GM23338 (cell line): ENCODE data around the gene TAS2R1. TPM values are rescaled to one million over a fixed set of nuclear protein-coding genes. Genes with fewer than 3 reads are reported as not detected.

Experiments
- ATAC-seq: fragments of 200-7000 bp; cut with Tn5 transposase; 3 replicates; pipeline ENCODE4 v1.9.1; 2020
- DNase-seq: peaks from one replicate; pipeline ENCODE4 v3.0.0-alpha.2; 2015; ENCODE audit warnings: low spot score
- H2AFZ ChIP-seq: fragments of 200-600 bp; sonication (generic); 2 replicates; pipeline ENCODE4 v1.8.0; 2016; ENCODE audit warnings: antibody characterized with exemption, mild to moderate bottlenecking, moderate library complexity
- H3F3A ChIP-seq: fragments of 200-600 bp; sonication (generic); replicated peaks from 2 replicates; pipeline ENCODE4 v1.8.0; 2017; ENCODE audit warnings: antibody characterized with exemption, mixed run types, low read depth
- H3K27ac ChIP-seq: fragments of 200-600 bp; sonication (generic); 2 replicates; pipeline ENCODE4 v1.6.1; 2016; ENCODE audit warnings: low read depth
- H3K27me3 ChIP-seq: fragments of 200-600 bp; sonication (generic); 2 replicates; pipeline ENCODE4 v1.8.0; 2016; ENCODE audit warnings: mild to moderate bottlenecking, mixed run types, moderate library complexity; ENCODE audit not compliant: insufficient read depth
- H3K36me3 ChIP-seq: fragments of 200-600 bp; sonication (generic); 2 replicates; pipeline ENCODE4 v1.8.0; 2016; ENCODE audit warnings: mild to moderate bottlenecking; ENCODE audit not compliant: insufficient read depth
- H3K4me1 ChIP-seq: fragments of 200-600 bp; sonication (generic); 2 replicates; pipeline ENCODE4 v1.8.0; 2016; ENCODE audit warnings: mild to moderate bottlenecking, moderate library complexity; ENCODE audit not compliant: insufficient read depth
- H3K4me2 ChIP-seq: fragments of 200-600 bp; sonication (generic); 2 replicates; pipeline ENCODE4 v1.7.1; 2017; ENCODE audit warnings: mixed run types
- H3K4me3 ChIP-seq: fragments of 200-600 bp; sonication (generic); 2 replicates; pipeline ENCODE4 v1.6.1; 2016; ENCODE audit warnings: mixed run types
- H3K79me2 ChIP-seq: fragments of 200-600 bp; sonication (generic); replicated peaks from 2 replicates; pipeline ENCODE4 v1.8.0; 2017; ENCODE audit warnings: mild to moderate bottlenecking; ENCODE audit not compliant: insufficient read depth
- H3K9me2 ChIP-seq: fragments of 200-600 bp; sonication (generic); 2 replicates; pipeline ENCODE4 v1.8.0; 2017; ENCODE audit not compliant: insufficient read depth
- H4K20me1 ChIP-seq: fragments of 200-600 bp; sonication (generic); replicated peaks from 2 replicates; pipeline ENCODE4 v1.8.0; 2017; ENCODE audit warnings: mild to moderate bottlenecking; ENCODE audit not compliant: insufficient read depth
- H3K27ac Mint-ChIP-seq: 2 replicates; pipeline ENCODE4 v1.8.0; 2020; ENCODE audit warnings: inconsistent platforms, mild to moderate bottlenecking, moderate library complexity, mixed read lengths
- H3K27me3 Mint-ChIP-seq: 3 replicates; pipeline ENCODE4 v1.8.0; 2022; ENCODE audit warnings: low read depth, mild to moderate bottlenecking, moderate library complexity, mixed read lengths, inconsistent platforms; ENCODE audit not compliant: insufficient read depth, poor library complexity
- H3K36me3 Mint-ChIP-seq: 3 replicates; pipeline ENCODE4 v1.8.0; 2021; ENCODE audit warnings: low read depth, mild to moderate bottlenecking, inconsistent platforms, moderate library complexity, mixed read lengths
- H3K4me1 Mint-ChIP-seq: 3 replicates; pipeline ENCODE4 v1.8.0; 2020; ENCODE audit warnings: mild to moderate bottlenecking, inconsistent platforms, mixed read lengths
- H3K4me3 Mint-ChIP-seq: 3 replicates; pipeline ENCODE4 v1.8.0; 2021; ENCODE audit warnings: moderate library complexity, mild to moderate bottlenecking, inconsistent platforms, mixed read lengths
- H3K9me3 Mint-ChIP-seq: 3 replicates; pipeline ENCODE4 v1.8.0; 2020; ENCODE audit warnings: moderate library complexity, mild to moderate bottlenecking, inconsistent platforms, mixed read lengths
- EZH2phosphoT487 ChIP-seq: fragments of 200-600 bp; sonication (generic); IDR thresholded peaks from one replicate; pipeline ENCODE4 v1.8.1; 2018; ENCODE audit warnings: antibody characterized with exemption; ENCODE audit not compliant: unreplicated experiment
- JUNB ChIP-seq: IDR thresholded peaks from one replicate; pipeline ENCODE4 v1.6.1; 2016; ENCODE audit warnings: antibody characterized with exemption; ENCODE audit not compliant: unreplicated experiment
- NANOG ChIP-seq: IDR thresholded peaks from 2 replicates; pipeline ENCODE4 v1.6.1; 2016; ENCODE audit warnings: antibody characterized with exemption, borderline replicate concordance
- POLR2AphosphoS5 ChIP-seq: IDR thresholded peaks from 2 replicates; pipeline ENCODE4 v1.6.1; 2016; ENCODE audit warnings: antibody characterized with exemption, low read depth
- REST ChIP-seq: IDR thresholded peaks from one replicate; pipeline ENCODE4 v1.6.1; 2018; ENCODE audit warnings: antibody characterized with exemption; ENCODE audit not compliant: unreplicated experiment
- STAT1 ChIP-seq: IDR thresholded peaks from one replicate; pipeline ENCODE4 v1.6.1; 2016; ENCODE audit warnings: antibody characterized with exemption; ENCODE audit not compliant: unreplicated experiment
- ZNF114 ChIP-seq: fragments of 250-450 bp; sonication (Bioruptor Pico); IDR thresholded peaks from 2 replicates; pipeline ENCODE4 v1.5.0; 2020; ENCODE audit warnings: mild to moderate bottlenecking, moderate library complexity
- polyA plus RNA-seq: library from polyadenylated mRNA; unstranded; fragments of >200 nt; fragmentation: Nextera tagmentation; extraction: Ambion mirVana; gene quantifications from 2 replicates; pipeline ENCODE4 v1.2.1, GENCODE V29; 2016
- total RNA-seq: library from RNA; depleted of rRNA; stranded (reverse); fragments of >200 nt; shearing (Covaris generic); gene quantifications from 2 replicates; pipeline ENCODE4 v1.2.3, GENCODE V29; 2014
- TF ChIP-seq, protein P1 (sequence below), 2 experiments: fragments of 200-600 bp in 1 of 2; sonication (generic) in 1 of 2; conservative IDR thresholded peaks; 2 replicates each; pipeline versions ENCODE4 v1.5.1 to v1.6.1; 2016 to 2017; ENCODE audit warnings: antibody characterized with exemption in 2 of 2, low read depth in 2 of 2, mild to moderate bottlenecking in 2 of 2, moderate library complexity in 1 of 2

The TAS2R1 gene
- total and polyA plus RNA-seq, 2 experiments from 2014 or later: 0.19 TPM; not detected in 1

DNA sequence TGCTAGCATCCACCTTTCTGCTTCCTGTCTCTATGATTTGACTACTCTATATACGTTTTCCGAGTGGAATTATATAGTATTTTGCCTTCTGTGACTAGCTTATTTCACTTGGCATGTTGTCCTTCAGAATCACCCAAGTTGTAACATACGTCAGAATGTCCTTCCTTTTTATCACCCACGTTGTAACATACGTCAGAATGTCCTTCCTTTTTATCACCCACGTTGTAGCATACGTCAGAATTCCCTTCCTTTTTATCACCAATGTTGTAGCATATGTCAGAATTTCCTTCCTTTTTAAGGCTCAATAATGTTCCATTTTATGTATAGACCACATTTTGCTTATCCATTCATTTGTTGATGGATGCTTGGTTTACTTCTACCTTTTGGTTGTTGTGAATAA lies 22.9 kb upstream of the TAS2R1 start:
- H3K4me3 ChIP-seq: no peak overlapping the region
- Mint-ChIP-seq H3K9me3 (no peaks in the 10 kb centered on the region), H3K27me3 (no peaks in the 10 kb centered on the region), H3K36me3 (no peaks in the 10 kb centered on the region), H3K4me1 (no peaks in the 10 kb centered on the region), H3K27ac (no peak overlapping the region), H3K4me3 (no peak overlapping the region)
- H2AFZ ChIP-seq: no peak overlapping the region
- no peak overlapping the region for H3K4me2 ChIP-seq
- no peaks in the 10 kb centered on the region for H3F3A ChIP-seq
- H3K4me1 ChIP-seq: no peaks in the 10 kb centered on the region
- H3K9me2 ChIP-seq: 0 out of 2 replicates have a peak, but pooled peaks cover 5% of the 10 kb centered on the region
- H4K20me1 ChIP-seq: no peaks in the 10 kb centered on the region
- TF ChIP-seq, protein P1, sequence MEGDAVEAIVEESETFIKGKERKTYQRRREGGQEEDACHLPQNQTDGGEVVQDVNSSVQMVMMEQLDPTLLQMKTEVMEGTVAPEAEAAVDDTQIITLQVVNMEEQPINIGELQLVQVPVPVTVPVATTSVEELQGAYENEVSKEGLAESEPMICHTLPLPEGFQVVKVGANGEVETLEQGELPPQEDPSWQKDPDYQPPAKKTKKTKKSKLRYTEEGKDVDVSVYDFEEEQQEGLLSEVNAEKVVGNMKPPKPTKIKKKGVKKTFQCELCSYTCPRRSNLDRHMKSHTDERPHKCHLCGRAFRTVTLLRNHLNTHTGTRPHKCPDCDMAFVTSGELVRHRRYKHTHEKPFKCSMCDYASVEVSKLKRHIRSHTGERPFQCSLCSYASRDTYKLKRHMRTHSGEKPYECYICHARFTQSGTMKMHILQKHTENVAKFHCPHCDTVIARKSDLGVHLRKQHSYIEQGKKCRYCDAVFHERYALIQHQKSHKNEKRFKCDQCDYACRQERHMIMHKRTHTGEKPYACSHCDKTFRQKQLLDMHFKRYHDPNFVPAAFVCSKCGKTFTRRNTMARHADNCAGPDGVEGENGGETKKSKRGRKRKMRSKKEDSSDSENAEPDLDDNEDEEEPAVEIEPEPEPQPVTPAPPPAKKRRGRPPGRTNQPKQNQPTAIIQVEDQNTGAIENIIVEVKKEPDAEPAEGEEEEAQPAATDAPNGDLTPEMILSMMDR (conservative IDR thresholded peaks at IDR 0.05; ENCODE audit: low read depth in 2 of 2): no peak
- H3K27ac ChIP-seq: no peak overlapping the region
- no peaks in the 10 kb centered on the region for H3K36me3 ChIP-seq
- no peaks in the 10 kb centered on the region for H3K79me2 ChIP-seq
- DNase-seq (no peak), ATAC-seq (no peak)
- no peaks in the 10 kb centered on the region for H3K27me3 ChIP-seq

DNA sequence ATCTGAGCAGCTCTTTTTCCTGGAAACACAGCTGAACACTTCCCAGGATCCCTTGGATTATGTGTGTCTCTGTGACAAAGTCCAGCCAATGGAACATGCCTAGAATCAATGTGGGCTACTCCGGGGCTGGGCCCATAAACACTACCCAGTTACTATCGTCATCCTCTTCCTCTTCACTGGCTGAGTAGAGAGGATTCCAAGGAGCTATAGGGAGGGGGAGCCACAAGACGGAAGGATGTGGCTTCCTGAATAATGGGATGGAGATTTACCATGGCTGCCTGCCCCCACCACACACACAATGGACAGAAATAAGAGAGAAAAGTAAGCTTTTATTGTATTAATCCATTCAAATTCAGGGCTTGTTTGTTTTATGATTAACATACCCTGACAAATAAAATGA lies 22.1 kb upstream of the TAS2R1 start:
- H3K9me3 Mint-ChIP-seq: no peaks in the 10 kb centered on the region
- no peaks in the 10 kb centered on the region for H4K20me1 ChIP-seq
- no peaks in the 10 kb centered on the region for H3K27me3 ChIP-seq
- H3K79me2 ChIP-seq: no peaks in the 10 kb centered on the region
- H3K36me3 ChIP-seq: no peaks in the 10 kb centered on the region
- H3K4me3 ChIP-seq: no peak overlapping the region
- no peak overlapping the region for H3K4me3 Mint-ChIP-seq
- 0 out of 2 replicates have a peak, but pooled peaks cover 5% of the 10 kb centered on the region for H3K9me2 ChIP-seq
- no peaks in the 10 kb centered on the region for H3F3A ChIP-seq
- ATAC-seq: no peak
- no peaks in the 10 kb centered on the region for H3K27me3 Mint-ChIP-seq
- no peak overlapping the region for H2AFZ ChIP-seq
- no peak overlapping the region for H3K27ac Mint-ChIP-seq
- H3K4me2 ChIP-seq: no peak overlapping the region
- H3K36me3 Mint-ChIP-seq: no peaks in the 10 kb centered on the region
- no peaks in the 10 kb centered on the region for H3K4me1 ChIP-seq
- no peak for DNase-seq
- no peak overlapping the region for H3K27ac ChIP-seq
- no peaks in the 10 kb centered on the region for H3K4me1 Mint-ChIP-seq
- TF ChIP-seq JUNB: no peak
- no peak for TF ChIP-seq REST
- TF ChIP-seq NANOG: no peak
- TF ChIP-seq, protein P1 (conservative IDR thresholded peaks at IDR 0.05; ENCODE audit: low read depth in 2 of 2): no peak
- no peak for TF ChIP-seq POLR2AphosphoS5
- no peak for TF ChIP-seq EZH2phosphoT487
- TF ChIP-seq ZNF114 (CRISPR knock-in tag): no peak
- no peak for TF ChIP-seq STAT1
